ACC112 (cell line): ENCODE data around the gene TMEM258.

Experiments used
- H2AFZ ChIP-seq: fragments of 200-600 bp; sonication (generic); one replicate; pipeline ENCODE4 v1.6.0; 2017; ENCODE audit warnings: antibody characterized with exemption, low read length; ENCODE audit not compliant: unreplicated experiment
- H3K27ac ChIP-seq: fragments of 200-600 bp; sonication (generic); 2 replicates; pipeline ENCODE4 v1.5.1; 2014; ENCODE audit warnings: low read depth, mild to moderate bottlenecking, antibody characterized with exemption, low read length, moderate library complexity
- H3K27me3 ChIP-seq: fragments of 200-600 bp; sonication (generic); 2 replicates; pipeline ENCODE4 v1.6.1; 2014; ENCODE audit warnings: mild to moderate bottlenecking, antibody characterized with exemption, low read length, moderate library complexity, mixed read lengths; ENCODE audit not compliant: insufficient read depth
- H3K36me3 ChIP-seq: fragments of 200-600 bp; sonication (generic); 2 replicates; pipeline ENCODE4 v1.6.1; 2016; ENCODE audit warnings: mild to moderate bottlenecking, antibody characterized with exemption, low read length, moderate library complexity, mixed read lengths; ENCODE audit not compliant: insufficient read depth
- H3K4me1 ChIP-seq: fragments of 200-600 bp; sonication (generic); one replicate; pipeline ENCODE4 v1.6.1; 2016; ENCODE audit warnings: low read length, mixed read lengths; ENCODE audit not compliant: insufficient read depth, unreplicated experiment, control insufficient read depth
- H3K4me3 ChIP-seq: fragments of 200-600 bp; sonication (generic); 2 replicates; pipeline ENCODE4 v1.5.1; 2014; ENCODE audit warnings: mild to moderate bottlenecking, low read depth, low read length
- H3K79me2 ChIP-seq: fragments of 200-600 bp; sonication (generic); one replicate; pipeline ENCODE4 v1.6.0; 2016; ENCODE audit warnings: low read length; ENCODE audit not compliant: control insufficient read depth, unreplicated experiment, insufficient read depth

TMEM258 gene

GRCh38 chr11:61792310-61793082, at the start of gene TMEM258, which contains the start of gene FEN1:
Gene TMEM258, minus strand, starts transcription at chr11:61792599. Its CDS starts 41 bp downstream, at chr11:61792558.
Gene FEN1, plus strand, starts transcription at chr11:61792911. Its CDS starts 2,451 bp downstream, at chr11:61795362.
- peaks cover 6% of the 10 kb centered on the region; the same call in 1 of the 2 replicates for H3K36me3 ChIP-seq
- peaks cover 7% of the 10 kb centered on the region for H3K4me1 ChIP-seq
- peak within 1 kb of the TSS; percentile 89 for H3K4me3 ChIP-seq
- peak within 1 kb of the TSS; percentile 71 for H2AFZ ChIP-seq
- H3K27ac ChIP-seq: peak within 1 kb of the TSS; percentile 91
- no peaks in the 10 kb centered on the region for H3K27me3 ChIP-seq
- H3K79me2 ChIP-seq: peaks cover 62% of the 10 kb centered on the region

GRCh38 chr11:61841636-61842527, 49.5 kb upstream of the TMEM258 start:
- H3K79me2 ChIP-seq: no peaks in the 10 kb centered on the region
- H2AFZ ChIP-seq: no peak overlapping the region
- peaks cover 19% of the 10 kb centered on the region; the same call in 1 of the 2 replicates for H3K36me3 ChIP-seq
- no peak overlapping the region for H3K4me3 ChIP-seq
- no peak overlapping the region for H3K27ac ChIP-seq
- H3K27me3 ChIP-seq: no peaks in the 10 kb centered on the region
- H3K4me1 ChIP-seq: no peaks in the 10 kb centered on the region

DNA sequence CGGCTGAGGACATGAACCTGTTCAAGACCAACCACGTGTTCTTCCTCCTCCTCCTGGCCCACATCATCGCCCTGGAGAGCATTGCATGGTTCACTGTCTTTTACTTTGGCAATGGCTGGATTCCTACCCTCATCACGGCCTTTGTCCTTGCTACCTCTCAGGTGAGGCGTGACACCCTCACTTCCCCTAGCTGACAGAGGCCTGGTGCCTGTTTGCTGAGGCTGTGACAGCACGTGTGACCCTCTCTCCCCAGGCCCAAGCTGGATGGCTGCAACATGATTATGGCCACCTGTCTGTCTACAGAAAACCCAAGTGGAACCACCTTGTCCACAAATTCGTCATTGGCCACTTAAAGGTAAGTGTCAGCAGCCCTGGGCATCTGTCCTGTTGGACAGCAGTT, 48.0 kb upstream of the TMEM258 start:
- no peak overlapping the region for H3K27ac ChIP-seq
- H3K79me2 ChIP-seq: no peaks in the 10 kb centered on the region
- no peak overlapping the region for H3K4me3 ChIP-seq
- H2AFZ ChIP-seq: no peak overlapping the region
- H3K36me3 ChIP-seq: peaks cover 19% of the 10 kb centered on the region; the same call in 1 of the 2 replicates
- H3K4me1 ChIP-seq: peaks cover 7% of the 10 kb centered on the region
- no peaks in the 10 kb centered on the region for H3K27me3 ChIP-seq

- Histone ChIP-seq H3K4me1 (peaks cover 12% of the 10 kb centered on the region), H3K36me3 (peaks cover 19% of the 10 kb centered on the region; the same call in 1 of the 2 replicates), H3K27ac (no peak overlapping the region), H2AFZ (no peak overlapping the region), H3K27me3 (no peaks in the 10 kb centered on the region), H3K79me2 (no peaks in the 10 kb centered on the region), H3K4me3 (no peak overlapping the region)
These were observed 47.3 kb upstream of the TMEM258 start for GRCh38 chr11:61839742-61840141.

GRCh38 chr11:61838921-61839320, 46.5 kb upstream of the TMEM258 start:
- H3K79me2 ChIP-seq: no peaks in the 10 kb centered on the region
- H3K36me3 ChIP-seq: peaks cover 19% of the 10 kb centered on the region; the same call in 1 of the 2 replicates
- peaks cover 19% of the 10 kb centered on the region for H3K4me1 ChIP-seq

DNA sequence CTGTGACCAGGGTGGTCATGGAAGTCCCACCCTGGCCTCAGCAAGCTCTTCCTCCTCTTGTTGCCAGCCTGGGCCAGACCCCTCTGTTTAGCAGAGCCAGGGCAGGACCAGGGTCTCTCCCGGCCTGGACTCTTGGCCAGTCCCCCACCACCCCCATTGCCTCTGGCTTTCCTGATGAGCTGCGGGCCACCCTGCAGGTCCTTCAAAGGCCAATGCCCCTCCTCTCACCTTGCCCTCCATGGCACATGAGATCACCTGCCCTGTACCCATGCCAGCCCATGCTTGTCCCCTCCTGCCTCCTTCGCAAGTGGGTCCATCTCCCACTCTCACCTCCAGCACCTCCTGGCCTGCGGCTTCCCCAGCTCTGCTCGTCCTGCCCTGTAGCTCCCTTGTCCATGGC, 46.1 kb upstream of the TMEM258 start:
- Histone ChIP-seq H3K36me3 (peaks cover 19% of the 10 kb centered on the region; the same call in 1 of the 2 replicates), H3K4me3 (no peak overlapping the region), H3K79me2 (no peaks in the 10 kb centered on the region), H3K27me3 (no peaks in the 10 kb centered on the region), H3K4me1 (peaks cover 24% of the 10 kb centered on the region), H3K27ac (no peak overlapping the region), H2AFZ (no peak overlapping the region)

More at GRCh38 chr11:61838921-61839320, 46.5 kb upstream of the TMEM258 start:
- Histone ChIP-seq H3K27ac (no peak overlapping the region), H3K27me3 (no peaks in the 10 kb centered on the region), H3K4me3 (no peak overlapping the region), H2AFZ (no peak overlapping the region)

DNA sequence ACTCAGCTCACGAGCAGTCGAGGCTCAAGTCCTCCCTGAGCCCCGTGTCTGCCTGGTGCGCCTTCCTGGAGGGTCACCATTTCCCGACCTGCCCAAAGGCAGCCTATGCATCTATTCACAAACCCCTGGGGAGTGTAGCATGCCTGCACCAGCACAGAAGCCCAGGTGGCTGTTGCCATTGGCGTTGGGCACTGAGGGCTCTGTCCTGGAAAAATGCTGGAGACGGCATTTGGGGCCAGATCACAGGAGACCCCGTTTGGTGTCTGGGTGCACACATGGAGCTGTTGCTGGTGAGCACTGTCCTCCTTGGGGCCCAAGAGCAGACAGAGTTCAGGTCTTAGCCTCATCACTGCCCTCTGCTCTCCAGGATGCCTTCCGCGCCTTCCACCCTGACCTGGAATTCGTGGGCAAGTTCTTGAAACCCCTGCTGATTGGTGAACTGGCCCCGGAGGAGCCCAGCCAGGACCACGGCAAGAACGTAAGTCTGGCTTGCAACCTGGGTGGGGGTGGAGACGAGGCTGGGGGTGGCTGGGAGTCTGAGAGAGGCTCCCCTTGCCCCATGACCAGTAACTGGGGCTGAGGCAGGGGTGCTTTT, 45.1 kb upstream of the TMEM258 start:
- Histone ChIP-seq H2AFZ (no peak overlapping the region), H3K79me2 (no peaks in the 10 kb centered on the region), H3K4me3 (no peak overlapping the region), H3K4me1 (peaks cover 25% of the 10 kb centered on the region), H3K27me3 (no peaks in the 10 kb centered on the region), H3K36me3 (peaks cover 17% of the 10 kb centered on the region; the same call in 1 of the 2 replicates), H3K27ac (no peak overlapping the region)

DNA sequence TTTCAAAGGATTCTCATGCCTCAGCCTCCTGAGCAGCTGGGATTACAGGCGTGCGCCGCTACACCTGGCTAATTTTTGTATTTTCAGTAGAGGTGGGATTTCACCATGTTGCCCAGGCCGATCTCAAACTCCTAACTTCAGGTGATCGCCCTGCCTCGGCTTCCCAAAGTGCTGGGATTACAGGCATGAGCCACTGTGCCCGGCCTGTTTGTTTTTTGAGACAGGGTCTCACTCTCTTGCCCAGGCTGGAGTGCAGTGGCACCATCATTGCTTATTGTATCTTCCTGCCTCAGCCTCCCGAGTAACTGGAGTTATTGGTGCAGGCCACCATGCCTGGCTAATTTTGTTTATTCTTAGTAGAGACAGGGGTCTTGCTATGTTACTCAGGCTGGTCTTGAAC, 43.8 kb upstream of the TMEM258 start:
- Histone ChIP-seq H2AFZ (no peak overlapping the region), H3K79me2 (peaks cover 9% of the 10 kb centered on the region), H3K4me1 (peaks cover 25% of the 10 kb centered on the region), H3K4me3 (no peak overlapping the region), H3K27ac (no peak overlapping the region), H3K27me3 (no peaks in the 10 kb centered on the region), H3K36me3 (peaks cover 17% of the 10 kb centered on the region; the same call in 1 of the 2 replicates)

GRCh38 chr11:61834278-61835048, 42.1 kb upstream of the TMEM258 start:
- H3K4me1 ChIP-seq: peaks cover 36% of the 10 kb centered on the region

More at GRCh38 chr11:61834278-61835048, 42.1 kb upstream of the TMEM258 start:
- Histone ChIP-seq H3K27ac (peak overlapping the region; percentile 70), H2AFZ (no peak overlapping the region), H3K27me3 (no peaks in the 10 kb centered on the region), H3K4me3 (no peak overlapping the region), H3K36me3 (peaks cover 5% of the 10 kb centered on the region; the same call in 1 of the 2 replicates), H3K79me2 (peaks cover 25% of the 10 kb centered on the region)
